Measurements from ENCODE around the gene CPSF6.
"Not testable (repeated sequence)": the region's sequence is repeated elsewhere in the genome, so short reads cannot be mapped to it uniquely, and the experiment has no call there.

CPSF6 gene

DNA sequence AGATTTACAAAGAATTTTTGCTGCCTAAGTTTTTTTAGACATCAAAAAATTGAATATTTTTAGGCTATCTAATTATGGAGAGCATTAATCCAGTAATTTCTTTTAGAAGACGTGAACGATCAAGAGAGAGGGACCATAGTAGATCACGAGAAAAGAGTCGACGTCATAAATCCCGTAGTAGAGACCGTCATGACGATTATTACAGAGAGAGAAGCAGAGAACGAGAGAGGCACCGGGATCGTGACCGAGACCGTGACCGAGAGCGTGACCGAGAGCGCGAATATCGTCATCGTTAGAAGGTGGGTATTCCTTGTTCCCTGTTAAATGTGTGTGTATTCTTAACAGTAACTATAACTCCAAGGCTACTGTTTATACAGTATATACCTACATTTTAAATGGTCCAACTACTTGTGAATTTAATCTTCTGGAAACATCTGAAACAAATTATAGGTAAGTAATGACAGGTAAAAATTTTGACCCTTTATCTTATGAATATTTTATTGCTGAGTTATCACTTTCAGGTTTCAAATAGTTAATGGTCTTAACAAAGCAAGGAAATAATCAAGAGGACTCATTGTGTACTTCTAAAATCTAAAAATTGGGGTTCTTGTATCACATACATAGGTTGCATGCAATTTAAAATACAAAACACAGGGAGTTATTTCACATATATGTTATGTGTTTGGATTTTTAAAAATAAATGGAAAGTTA, 23.1 kb downstream of the CPSF6 start:
- DNase-seq = no peak

DNA sequence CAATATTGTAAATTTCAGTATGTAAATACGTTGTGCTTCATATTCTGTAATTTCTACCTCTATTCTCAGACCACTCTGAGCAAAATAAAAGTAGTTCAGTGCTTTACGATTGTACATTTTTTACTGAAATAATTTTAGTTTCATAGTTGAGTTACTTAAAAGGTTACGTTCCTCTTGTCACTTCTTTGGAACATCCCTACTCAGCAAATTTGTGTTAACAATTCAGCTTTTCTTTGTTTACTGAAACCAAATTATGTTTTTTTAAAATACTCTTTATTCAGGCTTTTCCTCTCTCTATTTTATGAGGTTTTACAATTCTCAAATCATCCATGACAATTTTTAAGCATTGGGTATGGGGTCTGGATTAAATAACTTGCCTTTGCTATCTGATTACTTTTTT, 25.8 kb downstream of the CPSF6 start:
- no peak for DNase-seq

DNA sequence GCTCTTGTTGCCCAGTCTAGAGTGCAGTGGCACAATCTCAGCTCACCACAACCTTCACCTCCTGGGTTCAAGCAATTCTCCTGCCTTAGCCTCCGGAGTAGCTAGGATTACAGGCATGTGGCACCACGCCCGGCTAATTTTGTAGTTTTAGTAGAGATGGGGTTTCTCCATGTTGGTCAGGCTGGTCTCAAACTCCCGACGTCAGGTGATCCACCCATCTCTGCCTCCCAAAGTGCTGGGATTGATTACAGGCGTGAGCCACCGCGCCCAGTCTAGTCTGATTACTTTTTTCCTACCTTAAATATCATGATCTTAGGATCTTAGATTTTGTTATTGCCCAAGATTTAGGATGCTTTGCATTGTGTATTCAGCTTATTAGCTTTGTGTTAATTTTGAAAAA, 26.3 kb downstream of the CPSF6 start:
- not testable (repeated sequence) for DNase-seq

- no peak for DNase-seq
Observed at GRCh38 chr12:69266036-69266635, 26.8 kb downstream of the CPSF6 start.

DNA sequence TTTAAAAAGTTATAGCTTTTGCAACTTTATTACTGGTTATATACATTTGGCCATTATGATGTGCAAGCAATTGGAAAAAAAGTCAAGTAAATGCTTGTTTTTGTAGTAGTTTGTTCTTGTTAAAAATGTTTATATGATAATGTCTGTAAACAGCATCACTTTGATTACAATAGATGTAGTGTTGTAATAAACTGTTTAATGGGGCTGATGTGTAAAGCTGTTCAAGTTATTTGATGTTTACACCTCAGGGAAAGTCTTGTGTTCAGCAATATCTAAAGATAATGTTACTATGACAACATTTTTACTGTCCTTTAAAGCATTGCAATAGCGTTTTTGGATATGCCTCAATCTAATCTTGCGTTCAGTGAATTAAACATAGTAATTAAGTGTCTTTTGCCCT, 30.4 kb downstream of the CPSF6 start:
- no peak for DNase-seq

- DNase-seq = no peak
Observed at GRCh38 chr12:69272511-69272910, 33.1 kb downstream of the CPSF6 start.

DNA sequence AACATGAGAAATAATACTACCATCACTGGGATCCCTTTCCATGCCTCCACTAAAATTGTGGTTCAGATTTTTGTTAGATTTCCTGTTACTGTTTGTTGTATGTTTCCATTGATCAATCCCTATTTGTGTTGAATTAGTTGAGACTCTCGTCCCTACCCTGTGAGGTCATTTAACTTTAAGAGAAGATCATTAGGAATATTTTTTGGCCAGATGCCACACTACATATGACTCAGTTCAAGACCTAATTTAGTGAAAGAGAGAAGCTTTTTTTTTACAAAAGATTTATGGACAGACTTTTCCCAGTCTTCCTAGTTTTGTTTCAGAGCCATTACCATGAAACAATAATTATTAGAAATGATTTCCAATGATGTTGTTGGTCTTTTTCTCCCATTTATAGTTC, 35.5 kb downstream of the CPSF6 start:
- no peak for DNase-seq

- DNase-seq = no peak
Observed at GRCh38 chr12:69275471-69275891, 36.1 kb downstream of the CPSF6 start.

DNA sequence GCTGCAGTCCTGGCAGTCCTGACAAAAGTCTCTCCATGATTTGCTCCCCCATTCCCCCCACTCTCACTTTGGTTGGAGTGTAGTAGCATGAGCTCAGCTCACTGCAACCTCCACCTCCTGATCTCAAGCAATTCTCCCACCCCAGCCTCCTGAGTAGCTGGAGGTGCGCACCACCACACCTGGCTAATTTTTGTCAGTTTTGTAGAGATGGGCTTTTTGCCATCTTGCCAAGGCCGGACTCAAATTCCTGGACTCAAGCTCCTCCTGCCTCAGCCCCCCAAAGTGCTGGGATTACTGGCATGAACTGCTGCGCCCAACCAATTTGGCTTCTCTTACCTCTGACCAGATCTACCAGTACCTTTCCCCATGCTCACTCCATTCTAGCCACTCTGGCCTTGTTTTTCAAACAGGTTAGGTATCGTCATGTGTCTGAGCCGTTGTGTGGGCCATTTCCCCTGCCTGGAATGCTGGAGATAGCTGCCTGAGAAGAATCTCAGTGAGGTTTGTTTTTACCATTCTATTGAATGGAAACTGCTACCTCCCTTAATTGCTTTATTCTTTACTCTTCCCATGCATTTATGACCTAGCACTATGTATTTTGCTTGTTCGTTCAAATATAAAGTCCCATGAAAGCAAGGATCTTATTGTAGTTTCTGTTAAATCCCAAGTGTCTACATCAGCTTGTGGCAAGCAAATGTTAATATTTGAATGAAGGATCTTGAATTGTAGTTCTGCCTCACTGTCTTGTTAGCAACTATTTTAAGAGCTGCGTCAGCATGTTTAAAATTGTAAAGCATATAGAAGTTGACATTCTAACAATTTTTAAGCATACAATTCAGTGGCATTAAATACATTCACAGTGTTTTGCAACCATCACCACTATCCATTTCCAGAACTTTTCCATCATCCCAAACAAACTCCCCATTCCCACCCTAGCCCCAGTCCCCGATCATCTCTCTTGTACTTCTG, 39.7 kb downstream of the CPSF6 start:
- DNase-seq = no peak

GRCh38 chr12:69284131-69284530, 44.8 kb downstream of the CPSF6 start:
- DNase-seq = no peak

GRCh38 chr12:69287556-69287955, 48.2 kb downstream of the CPSF6 start:
- DNase-seq = no peak

DNA sequence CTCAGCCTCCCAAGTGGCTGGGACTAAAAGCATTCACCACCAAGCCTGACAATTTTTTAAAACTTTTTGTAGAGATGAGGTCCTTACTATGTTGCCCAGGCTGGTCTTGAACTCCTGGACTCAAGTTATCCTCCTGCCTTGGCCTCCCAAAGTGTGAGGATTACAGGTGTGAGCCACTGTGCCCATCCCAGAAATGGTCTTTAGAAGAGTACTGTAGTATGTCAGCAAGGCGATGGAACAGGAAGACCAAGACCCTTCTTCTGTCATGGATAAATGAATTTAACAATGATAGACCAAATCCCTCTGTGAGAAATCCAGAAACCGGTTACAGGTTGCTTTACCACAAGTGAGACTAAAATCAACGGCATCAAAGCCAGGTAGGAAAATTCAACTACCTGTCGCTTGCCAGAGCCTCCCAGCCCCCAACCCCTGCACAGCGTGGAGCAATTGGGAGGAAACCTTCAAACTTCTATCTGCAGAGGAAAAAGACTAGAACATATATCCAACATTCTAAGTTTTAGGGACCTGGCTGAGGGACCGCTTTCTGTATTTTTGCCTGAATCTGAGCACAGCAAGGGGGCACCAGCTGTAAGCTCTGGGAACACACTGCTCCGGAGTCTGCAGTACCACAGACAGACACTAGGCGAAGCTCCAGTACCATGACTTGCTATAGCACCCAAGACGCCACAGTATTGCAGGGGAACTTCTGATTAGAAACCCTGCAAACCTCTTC, 51.3 kb downstream of the CPSF6 start:
- DNase-seq = peak; percentile 85

GRCh38 chr12:69291278-69291593, 51.9 kb downstream of the CPSF6 start:
- no peak for DNase-seq

GRCh38 chr12:69298133-69298532, 58.8 kb downstream of the CPSF6 start:
- DNase-seq = no peak

DNA sequence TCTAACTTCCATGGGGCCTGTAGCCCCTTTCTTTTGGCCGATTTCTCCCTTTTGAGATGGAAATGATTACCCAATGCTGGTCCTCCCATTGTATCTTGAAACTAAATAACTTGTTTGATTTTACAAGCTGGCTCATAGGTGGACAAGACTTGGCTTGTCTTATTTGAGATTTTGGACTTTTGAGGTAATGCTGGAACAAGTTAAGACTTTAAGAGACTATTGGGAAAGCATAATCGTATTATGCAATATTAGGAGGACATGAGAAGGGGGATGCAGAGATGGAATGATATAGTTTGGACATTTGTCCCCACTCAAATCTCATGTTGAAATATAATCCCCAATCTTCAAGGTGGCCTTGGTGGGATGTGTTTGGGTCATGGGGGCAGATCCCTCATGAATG, 59.6 kb downstream of the CPSF6 start:
- no peak for DNase-seq

DNA sequence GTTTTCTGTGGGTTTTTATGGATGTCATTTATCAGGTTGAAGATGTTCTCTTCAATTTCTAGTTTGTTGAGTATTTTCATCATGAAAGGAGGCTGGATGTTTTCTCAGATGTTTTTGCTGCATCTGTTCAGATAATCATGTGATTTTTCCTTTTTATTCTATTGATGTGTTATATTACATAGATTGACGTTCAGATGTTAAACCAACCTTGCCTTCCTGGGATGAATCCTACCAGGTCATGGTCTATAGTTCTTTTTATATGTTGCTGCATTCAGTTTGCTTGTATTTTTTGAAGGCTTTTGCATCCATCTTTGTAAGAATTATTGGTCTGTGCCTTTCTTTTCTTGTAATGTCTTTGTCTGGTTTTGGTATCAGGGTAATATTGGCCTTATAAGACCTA, 64.9 kb downstream of the CPSF6 start:
- DNase-seq = no peak

DNA sequence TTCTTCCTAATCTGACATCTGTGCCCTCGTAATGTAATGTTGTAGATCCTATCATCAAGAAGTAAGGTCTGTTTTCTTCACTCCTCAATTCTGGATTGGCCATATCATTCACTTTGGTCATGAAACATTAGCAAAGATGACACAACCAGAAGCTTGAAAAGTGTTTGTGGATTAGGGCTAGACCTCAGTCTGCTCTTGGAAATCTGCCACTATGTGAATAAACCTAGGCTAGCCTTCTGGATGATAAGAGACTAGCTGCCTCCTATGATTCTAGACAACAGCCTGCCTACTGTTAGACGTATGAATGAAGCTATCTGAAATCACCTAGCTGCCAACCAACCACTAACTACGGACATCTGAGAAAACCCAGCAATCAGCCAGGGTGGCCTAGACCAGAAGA, 70.1 kb downstream of the CPSF6 start:
- no peak for DNase-seq

DNA sequence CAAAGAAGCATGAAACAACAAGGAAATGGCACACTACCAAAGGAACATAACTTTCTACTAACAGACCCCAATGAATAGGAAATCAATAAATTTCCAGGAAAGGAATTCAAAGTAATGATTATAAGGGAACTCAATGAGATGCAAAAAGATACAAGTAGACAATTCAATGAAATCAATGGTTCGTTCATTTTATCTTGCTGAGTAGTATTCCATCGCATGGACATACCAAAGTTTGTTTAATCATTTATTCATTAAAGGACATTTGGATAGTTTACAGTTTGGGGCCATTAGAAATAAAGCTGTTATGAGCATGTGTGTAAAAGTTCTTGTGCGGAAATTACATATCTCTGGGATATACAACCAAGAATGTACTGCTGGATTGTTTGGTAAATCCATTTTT, 73.8 kb downstream of the CPSF6 start:
- DNase-seq = no peak

- not testable (repeated sequence) for DNase-seq
Observed at GRCh38 chr12:69316784-69317183, 77.4 kb downstream of the CPSF6 start.

GRCh38 chr12:69317233-69317632, 77.9 kb downstream of the CPSF6 start:
- DNase-seq = not testable (repeated sequence)

GRCh38 chr12:69318225-69318624, 78.9 kb downstream of the CPSF6 start:
- no peak for DNase-seq

- DNase-seq = no peak
Observed at GRCh38 chr12:69321351-69321750, 82.0 kb downstream of the CPSF6 start.
